Activated CD4-positive, alpha-beta T cell treated with anti-CD3 and anti-CD28 coated beads, Interleukin-2, amount 50 U/mL, for 16 hours (primary cell): Measurements from ENCODE around the gene SYT10.
"Not testable (repeated sequence)": the region's sequence is repeated elsewhere in the genome, so short reads cannot be mapped to it uniquely, and the experiment has no call there.

Experiments used
- DNase-seq: peaks from one replicate; pipeline ENCODE4 v3.0.0-alpha.2; 2020

Gene SYT10

GRCh38 chr12:33439587-33440011, at the start of gene SYT10:
Gene SYT10 (minus strand): TSS chr12:33439819. CDS start chr12:33439522, 297 bp downstream.
- DNase-seq, result no peak

- no peak for DNase-seq
These were observed 48.4 kb upstream of the SYT10 start for GRCh38 chr12:33488036-33488435.

DNA sequence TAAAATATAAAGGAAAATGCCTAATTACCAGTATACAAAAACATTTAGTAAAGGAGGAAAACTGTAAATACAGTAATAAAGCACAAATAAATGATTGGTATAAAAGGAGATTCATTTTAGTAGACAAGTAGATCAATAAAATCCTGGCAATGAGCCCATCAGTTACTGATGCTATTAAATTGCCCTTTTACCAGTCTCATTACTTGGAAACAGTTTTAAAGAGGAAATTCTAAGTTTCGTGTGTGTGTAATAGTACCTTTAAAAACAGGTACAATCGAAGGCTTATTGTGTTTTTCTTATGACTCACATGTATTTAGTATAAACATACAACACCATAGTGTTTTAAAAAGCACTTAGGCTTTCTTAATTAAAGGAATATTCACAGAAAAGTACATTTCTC, 46.4 kb upstream of the SYT10 start:
- DNase-seq, result no peak

DNA sequence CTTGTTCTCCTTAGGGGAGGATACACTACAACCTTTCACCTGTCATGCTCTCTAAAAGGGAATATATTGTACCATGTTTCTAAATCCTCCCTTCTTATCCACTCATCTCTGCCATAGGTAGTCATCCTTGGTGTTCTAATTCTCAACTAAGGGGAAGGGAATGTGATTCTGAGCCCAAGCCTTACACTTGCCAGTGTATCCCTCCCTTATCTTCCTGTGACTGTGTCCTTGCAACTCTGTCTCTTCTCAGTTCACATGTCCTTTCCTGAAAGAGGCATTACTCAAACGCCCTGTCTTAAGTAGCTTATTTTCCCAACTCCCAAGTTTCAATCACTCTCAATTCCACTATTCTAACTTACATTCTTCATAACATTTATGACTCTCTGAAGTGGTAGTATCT, 44.5 kb upstream of the SYT10 start:
- DNase-seq, result no peak

GRCh38 chr12:33480366-33480765, 40.7 kb upstream of the SYT10 start:
- DNase-seq, result no peak

GRCh38 chr12:33476058-33476457, 36.4 kb upstream of the SYT10 start:
- no peak for DNase-seq

GRCh38 chr12:33472299-33472698, 32.7 kb upstream of the SYT10 start:
- no peak for DNase-seq

DNA sequence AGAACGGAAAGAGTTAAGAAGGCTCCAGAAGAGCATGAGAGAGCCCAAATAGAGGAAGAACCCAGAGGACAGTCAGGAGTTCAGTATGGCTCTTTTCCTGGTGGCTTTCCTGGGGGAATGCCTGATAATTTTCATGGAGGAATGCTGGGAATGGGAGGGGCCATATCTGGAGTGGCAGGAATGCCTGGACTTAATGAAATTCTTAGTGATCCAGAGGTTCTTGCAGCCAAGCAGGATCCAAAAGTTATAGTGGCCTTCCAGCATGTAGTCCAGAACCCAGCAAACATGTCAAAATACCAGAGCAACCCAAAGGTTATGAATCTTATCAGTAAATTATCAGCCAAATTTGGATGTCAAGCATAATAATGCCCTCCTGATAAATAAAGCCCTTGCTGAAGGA, 15.5 kb upstream of the SYT10 start:
- DNase-seq, result no peak

- no peak for DNase-seq
These were observed 10.9 kb upstream of the SYT10 start for GRCh38 chr12:33450480-33450879.

- no peak for DNase-seq
These were observed 858 bp upstream of the SYT10 start for GRCh38 chr12:33440477-33440876.

DNA sequence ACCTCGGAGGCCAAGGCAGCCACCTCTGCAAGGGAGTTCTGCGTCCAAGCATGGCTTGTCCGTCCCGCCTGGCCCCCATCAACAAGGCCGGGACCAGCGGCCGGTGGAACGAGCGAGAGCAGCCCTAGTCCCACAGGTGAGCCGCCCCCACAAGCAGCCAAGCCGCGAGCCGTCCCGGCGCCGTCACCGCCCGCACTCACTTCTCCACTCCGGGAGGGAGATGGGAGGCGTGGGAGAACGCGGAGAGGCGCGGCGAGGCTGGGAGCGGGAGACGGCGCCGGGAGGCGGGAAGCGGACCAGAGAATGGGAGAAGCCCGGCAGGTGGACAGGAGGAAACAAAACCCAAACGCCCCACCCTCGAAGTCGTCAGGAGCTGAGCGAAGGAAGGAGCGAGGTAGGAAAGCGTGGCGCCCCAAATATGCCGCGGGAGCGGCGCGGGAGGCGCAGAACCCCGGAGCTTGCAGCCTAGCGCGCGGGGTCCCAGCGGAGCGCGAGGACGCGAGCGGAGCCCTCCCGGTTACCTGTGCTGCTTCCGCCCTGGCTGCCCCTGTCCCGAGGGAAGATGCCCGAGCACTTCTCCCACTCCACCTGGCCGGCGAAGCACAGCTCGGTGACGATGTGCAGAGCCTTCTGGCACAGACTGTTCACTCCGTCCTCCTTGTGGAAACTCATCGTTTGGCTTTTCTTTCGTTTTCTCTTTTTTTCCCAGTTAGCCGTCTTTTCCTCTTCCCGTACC, 600 bp downstream of the SYT10 start:
- peak; percentile 3 for DNase-seq

DNA sequence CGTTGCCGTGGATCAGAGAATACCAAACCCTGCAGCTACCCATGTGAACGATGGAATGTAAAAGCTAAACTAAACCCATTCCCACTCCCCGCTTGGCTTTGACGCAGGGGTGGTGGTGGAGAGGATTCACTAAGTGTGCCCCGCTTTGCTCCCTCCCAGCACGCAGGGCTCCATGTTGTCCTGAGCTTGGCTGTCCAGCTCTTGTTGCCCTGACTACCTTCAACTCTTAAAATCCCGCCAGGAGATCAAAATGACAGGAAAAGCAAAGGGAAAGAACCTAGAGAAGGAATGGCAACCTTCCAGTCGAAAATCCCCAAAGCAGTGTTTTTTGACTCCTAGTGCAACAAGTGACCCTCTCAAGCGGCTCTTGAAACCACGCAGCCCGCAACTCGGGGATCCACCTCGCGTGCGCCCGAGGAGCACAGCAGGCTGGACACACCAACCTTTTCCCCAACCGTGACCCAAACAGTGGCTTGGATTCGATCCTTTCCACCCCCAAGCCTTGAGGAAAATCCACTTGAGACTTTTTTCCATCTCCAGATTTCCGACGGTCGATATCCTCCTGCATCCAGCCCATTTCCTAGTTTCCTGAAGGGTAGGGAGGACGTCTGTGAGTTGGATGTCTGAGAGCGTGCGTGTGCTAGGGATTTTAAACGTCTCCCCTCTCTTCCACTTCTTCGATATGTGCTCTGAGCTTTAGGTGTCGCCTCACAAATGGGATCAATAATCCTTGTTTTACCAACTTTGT, 1.4 kb downstream of the SYT10 start:
- no peak for DNase-seq

- DNase-seq, result no peak
These were observed 2.0 kb downstream of the SYT10 start for GRCh38 chr12:33437598-33437997.

- no peak for DNase-seq
These were observed 6.6 kb downstream of the SYT10 start for GRCh38 chr12:33432992-33433391.

DNA sequence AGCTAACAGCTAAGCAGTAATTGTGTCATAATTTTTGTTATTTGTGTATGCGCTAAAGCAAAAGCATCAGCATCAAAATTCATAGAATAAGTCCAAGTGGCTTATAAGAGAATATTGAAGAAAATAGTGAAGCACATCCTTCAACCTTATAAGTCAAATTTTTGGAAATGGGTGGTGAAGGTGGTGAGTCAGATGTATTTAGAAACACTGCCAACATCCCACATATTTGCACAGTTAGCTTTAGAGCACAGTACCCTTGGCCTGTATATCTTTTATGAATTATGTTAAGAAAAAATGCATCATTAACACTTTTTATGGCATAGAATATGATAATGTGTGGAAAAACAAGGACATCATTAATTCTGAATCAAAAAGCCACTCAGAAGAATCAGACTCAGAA, 8.0 kb downstream of the SYT10 start:
- no peak for DNase-seq

DNA sequence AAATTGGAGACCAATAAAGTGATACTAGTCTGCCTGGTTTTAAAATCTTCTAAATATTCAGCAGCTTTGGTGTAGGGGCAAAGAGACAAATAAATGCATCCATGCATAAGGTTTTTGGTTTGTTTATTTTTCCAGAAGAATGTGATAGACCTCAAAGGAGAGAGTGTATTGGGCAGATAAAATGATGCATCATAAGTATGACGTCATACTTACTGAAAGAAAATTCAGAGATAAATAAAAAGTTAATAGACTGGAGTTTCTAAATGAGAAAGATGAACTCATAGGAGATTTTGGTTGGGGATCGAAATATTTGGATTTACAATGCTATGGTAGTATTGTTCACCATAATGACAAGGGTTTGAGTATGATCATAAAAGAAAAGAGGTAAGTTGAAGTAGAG, 10.2 kb downstream of the SYT10 start:
- DNase-seq, result no peak

GRCh38 chr12:33427071-33427470, 12.5 kb downstream of the SYT10 start:
- DNase-seq, result no peak

DNA sequence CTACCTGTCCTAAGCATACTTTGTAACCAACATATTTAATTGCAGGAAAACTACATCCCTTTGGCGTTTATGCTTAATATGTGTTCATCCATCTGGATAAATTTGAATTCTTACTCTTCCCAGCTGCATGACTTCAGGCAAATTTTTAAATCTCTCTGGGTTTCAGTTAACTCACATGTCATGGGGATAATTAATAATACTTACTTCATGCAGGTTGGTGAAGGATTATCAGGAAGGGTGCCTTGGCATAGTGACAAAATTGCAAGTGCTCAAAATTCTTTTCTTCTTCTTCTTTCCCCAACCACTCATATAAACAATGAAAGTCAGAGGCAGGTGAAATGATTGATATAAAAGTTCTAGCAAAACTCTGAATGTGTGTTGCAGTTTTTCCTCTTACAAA, 15.9 kb downstream of the SYT10 start:
- no peak for DNase-seq

- not testable (repeated sequence) for DNase-seq
These were observed 27.2 kb downstream of the SYT10 start for GRCh38 chr12:33412410-33412809.

DNA sequence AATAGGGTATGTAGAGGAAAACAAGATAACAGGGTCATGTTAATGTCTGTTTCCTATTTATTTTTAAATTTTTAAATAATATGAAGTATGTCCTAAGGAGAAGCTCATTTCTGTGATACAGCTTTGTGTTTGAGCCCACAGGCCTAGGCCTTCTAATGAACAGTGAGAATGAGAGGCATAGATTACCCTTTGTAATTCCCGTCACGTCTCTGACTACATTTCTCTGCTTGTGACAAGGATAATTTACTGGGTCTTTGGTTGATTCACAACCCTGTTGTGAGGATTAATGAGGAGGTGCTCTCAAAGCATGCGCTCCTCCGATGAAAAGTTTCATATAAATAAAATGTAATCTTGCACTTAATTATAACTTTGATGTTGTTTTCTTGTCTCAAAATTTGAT, 56.1 kb downstream of the SYT10 start:
- DNase-seq, result no peak

- no peak for DNase-seq
These were observed 63.5 kb downstream of the SYT10 start for GRCh38 chr12:33376153-33376552.

DNA sequence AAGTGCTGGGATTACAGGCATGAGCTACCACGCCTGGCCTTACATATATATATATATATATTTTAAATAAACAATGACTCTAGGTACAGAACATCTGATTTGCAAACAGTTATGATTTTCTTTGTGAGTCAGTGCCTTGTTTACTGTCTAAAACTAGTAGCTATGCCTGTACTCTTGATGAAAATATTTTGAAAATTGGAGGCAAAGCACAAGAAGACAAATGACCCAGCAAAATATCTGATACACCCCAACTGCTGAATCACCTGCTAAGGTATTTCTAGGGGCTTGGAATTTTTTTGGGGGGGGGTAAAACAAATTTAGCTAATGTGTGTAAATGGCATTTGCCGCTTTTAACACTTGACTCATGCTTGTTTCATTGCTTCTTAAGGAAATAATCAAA, 69.3 kb downstream of the SYT10 start:
- no peak for DNase-seq

DNA sequence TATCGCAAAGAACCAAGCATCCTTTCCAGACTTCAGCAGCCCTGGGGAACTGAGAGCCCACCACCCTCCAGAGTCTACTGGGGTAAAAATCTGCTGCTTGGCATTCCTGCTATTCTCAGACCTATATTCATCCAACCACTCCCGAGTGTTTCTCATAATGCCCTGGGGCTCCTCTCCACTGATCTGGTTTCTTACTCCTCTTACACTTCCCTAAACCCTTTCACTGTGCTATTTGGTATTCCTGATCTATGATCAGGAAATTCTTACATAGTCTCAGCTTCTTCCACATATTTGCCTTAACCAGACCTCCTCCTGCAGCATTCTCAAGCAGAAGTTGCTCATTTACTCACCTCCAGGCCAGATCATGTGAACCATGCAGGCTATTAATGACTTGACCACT, 82.4 kb downstream of the SYT10 start:
- no peak for DNase-seq

DNA sequence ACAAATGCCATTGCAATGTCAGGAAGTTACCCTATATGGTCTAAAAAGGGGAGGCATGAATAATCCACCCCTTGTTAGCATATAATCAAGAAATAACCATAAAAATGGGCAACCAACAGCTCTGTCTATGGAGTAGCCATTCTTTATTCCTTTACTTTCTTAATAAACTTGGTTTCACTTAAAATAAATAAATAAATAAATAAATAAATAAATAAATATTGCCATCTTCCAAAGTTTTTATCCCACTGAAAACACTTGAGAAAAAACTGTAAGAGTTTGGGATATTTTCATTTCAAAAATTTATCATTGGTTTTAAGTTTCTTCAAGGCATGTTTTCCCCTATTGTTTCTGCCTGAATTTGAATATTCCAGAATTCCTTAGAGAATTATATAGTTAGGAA, 89.8 kb downstream of the SYT10 start:
- no peak for DNase-seq

- not testable (repeated sequence) for DNase-seq
These were observed 107.6 kb downstream of the SYT10 start for GRCh38 chr12:33331961-33332398.
